Neural progenitor cell (in vitro differentiated cells): ENCODE measurements around the gene ZNF213. TPM values are rescaled to one million over a fixed set of nuclear protein-coding genes. Genes with fewer than 3 reads are reported as not detected.

Experiments
- DNase-seq: peaks from one replicate; pipeline ENCODE4 v3.0.0-alpha.2; 2016; ENCODE audit warnings: low spot score
- H2AFZ ChIP-seq: fragments of 200-600 bp; sonication (generic); replicated peaks from 2 replicates; pipeline ENCODE4 v1.6.1; 2016; ENCODE audit warnings: antibody characterized with exemption
- H3F3A ChIP-seq: fragments of 200-600 bp; sonication (generic); 2 replicates; pipeline ENCODE4 v1.6.1; 2016; ENCODE audit warnings: antibody characterized with exemption, low read depth
- H3K27ac ChIP-seq: fragments of 200-600 bp; sonication (generic); 2 replicates; pipeline ENCODE4 v1.5.1; 2016; ENCODE audit warnings: mild to moderate bottlenecking
- H3K27me3 ChIP-seq: fragments of 200-600 bp; sonication (generic); 2 replicates; pipeline ENCODE4 v1.6.1; 2016; ENCODE audit warnings: mild to moderate bottlenecking, moderate library complexity
- H3K36me3 ChIP-seq: fragments of 200-600 bp; sonication (generic); 2 replicates; pipeline ENCODE4 v1.5.1; 2016
- H3K4me1 ChIP-seq: fragments of 200-600 bp; sonication (generic); 2 replicates; pipeline ENCODE4 v1.6.1; 2016; ENCODE audit warnings: mixed run types
- H3K4me2 ChIP-seq: fragments of 200-600 bp; sonication (generic); 2 replicates; pipeline ENCODE4 v1.6.1; 2016
- H3K4me3 ChIP-seq: fragments of 200-600 bp; sonication (generic); 2 replicates; pipeline ENCODE4 v1.5.1; 2016
- H3K79me2 ChIP-seq: fragments of 200-600 bp; sonication (generic); 2 replicates; pipeline ENCODE4 v1.6.1; 2016; ENCODE audit warnings: low read depth
- H3K9ac ChIP-seq: fragments of 200-600 bp; sonication (generic); 2 replicates; pipeline ENCODE4 v1.6.1; 2016
- H3K9me3 ChIP-seq: fragments of 200-600 bp; sonication (generic); 2 replicates; pipeline ENCODE4 v1.5.1; 2016; ENCODE audit warnings: low read depth
- H4K20me1 ChIP-seq: fragments of 200-600 bp; sonication (generic); 2 replicates; pipeline ENCODE4 v1.6.1; 2016; ENCODE audit warnings: low read depth
- H3K27ac Mint-ChIP-seq: 3 replicates; pipeline ENCODE4 v1.8.0; 2021; ENCODE audit warnings: mixed read lengths
- H3K27me3 Mint-ChIP-seq: 2 replicates; pipeline ENCODE4 v1.8.0; 2022; ENCODE audit warnings: low read depth, mild to moderate bottlenecking, inconsistent platforms, moderate library complexity, mixed read lengths; ENCODE audit not compliant: insufficient read depth
- H3K36me3 Mint-ChIP-seq: 3 replicates; pipeline ENCODE4 v1.8.0; 2021; ENCODE audit warnings: mixed read lengths
- H3K4me1 Mint-ChIP-seq: 3 replicates; pipeline ENCODE4 v1.8.0; 2021; ENCODE audit warnings: mixed read lengths
- H3K4me3 Mint-ChIP-seq: 3 replicates; pipeline ENCODE4 v1.8.0; 2021; ENCODE audit warnings: mild to moderate bottlenecking, moderate library complexity, mixed read lengths
- H3K9me3 Mint-ChIP-seq: 3 replicates; pipeline ENCODE4 v1.8.0; 2020; ENCODE audit warnings: mixed read lengths
- EZH2 ChIP-seq: fragments of 200-600 bp; sonication (generic); IDR thresholded peaks from 2 replicates; pipeline ENCODE4 v1.6.1; 2017; ENCODE audit warnings: antibody characterized with exemption, mild to moderate bottlenecking, moderate library complexity
- EZH2phosphoT487 ChIP-seq: fragments of 200-600 bp; sonication (generic); IDR thresholded peaks from 2 replicates; pipeline ENCODE4 v1.6.1; 2017; ENCODE audit warnings: antibody characterized with exemption
- total RNA-seq: library from RNA; depleted of rRNA; stranded (reverse); fragments of >200 nt; gene quantifications from 2 replicates; pipeline ENCODE4 v1.2.3, GENCODE V29; 2015; ENCODE audit warnings: low replicate concordance
- TF ChIP-seq, protein P1 (sequence below): fragments of 200-600 bp; sonication (generic); IDR thresholded peaks from 2 replicates; pipeline ENCODE4 v1.5.1; 2017; ENCODE audit warnings: antibody characterized with exemption, mild to moderate bottlenecking

Gene ZNF213
- total RNA-seq, 1 donor from 2014 or later: 1.3 TPM

DNA sequence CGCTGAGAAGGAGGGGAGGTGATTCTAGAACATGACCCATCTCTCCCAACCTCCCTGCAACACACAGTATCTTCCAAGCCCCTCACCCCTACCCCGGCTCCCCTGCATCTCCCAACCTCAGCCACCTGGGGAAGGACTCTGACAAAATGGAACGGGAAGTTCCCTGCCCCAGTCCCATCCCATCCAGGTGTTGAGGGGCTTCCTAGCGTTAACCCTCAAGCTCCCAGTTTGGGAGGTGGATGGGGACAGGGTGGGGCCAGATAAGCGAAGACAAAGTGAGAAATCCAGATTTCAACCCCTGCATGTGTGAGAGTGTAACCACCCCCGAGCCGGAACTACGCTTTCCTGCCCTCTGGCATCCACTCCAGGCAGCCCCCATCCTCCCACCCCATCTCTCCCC, 37.6 kb upstream of the ZNF213 start:
- TF ChIP-seq, protein P1, sequence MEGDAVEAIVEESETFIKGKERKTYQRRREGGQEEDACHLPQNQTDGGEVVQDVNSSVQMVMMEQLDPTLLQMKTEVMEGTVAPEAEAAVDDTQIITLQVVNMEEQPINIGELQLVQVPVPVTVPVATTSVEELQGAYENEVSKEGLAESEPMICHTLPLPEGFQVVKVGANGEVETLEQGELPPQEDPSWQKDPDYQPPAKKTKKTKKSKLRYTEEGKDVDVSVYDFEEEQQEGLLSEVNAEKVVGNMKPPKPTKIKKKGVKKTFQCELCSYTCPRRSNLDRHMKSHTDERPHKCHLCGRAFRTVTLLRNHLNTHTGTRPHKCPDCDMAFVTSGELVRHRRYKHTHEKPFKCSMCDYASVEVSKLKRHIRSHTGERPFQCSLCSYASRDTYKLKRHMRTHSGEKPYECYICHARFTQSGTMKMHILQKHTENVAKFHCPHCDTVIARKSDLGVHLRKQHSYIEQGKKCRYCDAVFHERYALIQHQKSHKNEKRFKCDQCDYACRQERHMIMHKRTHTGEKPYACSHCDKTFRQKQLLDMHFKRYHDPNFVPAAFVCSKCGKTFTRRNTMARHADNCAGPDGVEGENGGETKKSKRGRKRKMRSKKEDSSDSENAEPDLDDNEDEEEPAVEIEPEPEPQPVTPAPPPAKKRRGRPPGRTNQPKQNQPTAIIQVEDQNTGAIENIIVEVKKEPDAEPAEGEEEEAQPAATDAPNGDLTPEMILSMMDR: no peak
- TF ChIP-seq EZH2: no peak
- TF ChIP-seq EZH2phosphoT487: no peak
- H3K9ac ChIP-seq: no peak overlapping the region
- H3K9me3 ChIP-seq: no peaks in the 10 kb centered on the region
- H3K27ac ChIP-seq: no peak overlapping the region
- H3F3A ChIP-seq: peaks cover 42% of the 10 kb centered on the region
- H2AFZ ChIP-seq: no peak overlapping the region
- no peak overlapping the region for H3K4me3 ChIP-seq
- Mint-ChIP-seq H3K36me3 (no peaks in the 10 kb centered on the region), H3K27me3 (peaks cover 18% of the 10 kb centered on the region), H3K4me3 (peak overlapping the region; percentile 2), H3K9me3 (no peaks in the 10 kb centered on the region), H3K27ac (no peak overlapping the region), H3K4me1 (peaks cover 44% of the 10 kb centered on the region)
- peaks cover 31% of the 10 kb centered on the region for H3K4me1 ChIP-seq
- no peak for DNase-seq
- peak overlapping the region; percentile 81 for H3K4me2 ChIP-seq
- no peaks in the 10 kb centered on the region for H3K36me3 ChIP-seq
- H3K79me2 ChIP-seq: peaks cover 38% of the 10 kb centered on the region
- H3K27me3 ChIP-seq: peaks cover 6% of the 10 kb centered on the region
- H4K20me1 ChIP-seq: no peaks in the 10 kb centered on the region

DNA sequence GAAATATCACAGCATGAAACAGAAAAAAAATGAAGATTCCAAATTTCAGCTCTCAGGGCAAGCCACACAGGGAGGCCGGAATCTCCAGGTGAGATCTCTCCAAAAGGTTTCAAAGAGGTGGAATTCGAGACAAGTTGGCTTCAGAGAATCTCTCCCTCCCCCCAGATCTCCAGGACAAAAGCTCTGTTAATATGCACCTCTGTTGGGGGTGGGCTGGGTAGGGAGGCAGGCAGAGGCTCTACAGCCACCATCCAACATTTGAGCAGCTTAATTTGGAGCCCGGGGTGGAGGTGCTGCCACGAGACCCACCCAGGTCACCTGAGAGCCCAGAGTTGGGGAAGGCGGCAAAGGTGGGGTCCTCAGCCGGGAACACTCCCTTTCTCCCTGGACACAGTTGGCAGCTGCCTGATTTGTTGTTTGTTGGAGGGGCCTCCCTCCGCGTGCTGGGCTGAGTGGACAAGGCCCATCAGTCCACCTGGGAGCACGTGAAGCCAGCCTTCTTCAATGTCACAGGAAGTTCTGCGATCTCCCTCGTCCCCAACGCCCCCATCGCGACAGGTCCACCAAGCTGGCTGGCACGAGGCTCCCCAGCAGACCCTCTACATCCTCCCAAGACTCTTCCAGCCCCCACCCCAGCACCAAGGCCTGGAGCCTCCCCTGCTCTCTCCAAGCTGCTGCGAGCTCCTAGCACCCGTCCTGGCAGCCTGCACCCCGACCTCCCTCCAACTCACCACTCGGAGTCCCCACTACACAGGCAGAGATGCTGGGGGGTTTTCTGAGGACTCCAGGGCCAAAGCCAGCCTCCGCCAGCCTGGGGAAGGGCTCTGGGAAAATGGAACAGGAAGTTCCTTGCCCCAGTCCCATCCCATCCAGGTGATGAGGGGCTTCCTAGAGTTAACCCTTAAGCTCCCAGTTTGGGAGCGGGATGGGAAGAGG, 36.1 kb upstream of the ZNF213 start, which contains the start of gene ZSCAN10:
Gene ZSCAN10, minus strand, starts transcription at position 836 of the 936 bp plus-strand sequence. CDS start 6,357 bp downstream, outside the sequence.
- Histone ChIP-seq H3K79me2 (peaks cover 37% of the 10 kb centered on the region), H3K27ac (no peak within 1 kb of the TSS), H4K20me1 (no peaks in the 10 kb centered on the region), H3K4me1 (peaks cover 31% of the 10 kb centered on the region), H3K27me3 (peaks cover 6% of the 10 kb centered on the region), H2AFZ (peak within 1 kb of the TSS; percentile 36), H3K4me3 (peak within 1 kb of the TSS; percentile 47), H3K9me3 (no peaks in the 10 kb centered on the region), H3K4me2 (peak within 1 kb of the TSS; percentile 81), H3K36me3 (no peaks in the 10 kb centered on the region), H3K9ac (no peak within 1 kb of the TSS), H3F3A (peaks cover 57% of the 10 kb centered on the region)
- peak within 1 kb of the TSS; percentile 91 for H3K27ac Mint-ChIP-seq
- DNase-seq: peak; percentile 35
- no peaks in the 10 kb centered on the region for H3K9me3 Mint-ChIP-seq
- no peaks in the 10 kb centered on the region for H3K36me3 Mint-ChIP-seq
- H3K4me1 Mint-ChIP-seq: peaks cover 47% of the 10 kb centered on the region
- TF ChIP-seq EZH2 (no peak), EZH2phosphoT487 (no peak)
- TF ChIP-seq, protein P1: no peak
- H3K27me3 Mint-ChIP-seq: peaks cover 20% of the 10 kb centered on the region
- peak within 1 kb of the TSS; percentile 83 for H3K4me3 Mint-ChIP-seq

DNA sequence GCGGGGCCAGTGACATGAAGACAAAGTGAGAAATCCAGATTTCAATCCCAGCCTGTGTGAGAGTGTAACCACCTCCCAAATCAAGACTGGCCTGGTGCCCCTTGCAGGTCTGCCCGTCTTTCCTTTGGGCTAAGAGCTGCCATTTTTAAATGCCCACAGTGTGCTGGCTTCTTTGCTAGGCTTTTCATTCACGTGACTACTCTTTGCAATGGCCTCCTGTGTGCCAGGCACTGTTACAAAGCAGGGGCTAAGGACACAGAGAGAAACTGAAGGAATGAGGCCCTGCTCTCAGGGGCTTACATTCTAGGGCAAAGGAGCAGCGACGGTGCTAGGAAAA, 35.5 kb upstream of the ZNF213 start:
- peaks cover 47% of the 10 kb centered on the region for H3K4me1 Mint-ChIP-seq

More for the DNA sequence above, 35.5 kb upstream of the ZNF213 start:
- peak; percentile 43 for DNase-seq
- Histone ChIP-seq H3K4me3 (peak overlapping the region; percentile 47), H3K79me2 (peaks cover 31% of the 10 kb centered on the region), H3F3A (peaks cover 58% of the 10 kb centered on the region), H3K9ac (no peak overlapping the region), H3K27ac (no peak overlapping the region), H3K4me2 (peak overlapping the region; percentile 81), H2AFZ (peak overlapping the region; percentile 4), H3K9me3 (no peaks in the 10 kb centered on the region), H3K27me3 (peaks cover 6% of the 10 kb centered on the region), H3K4me1 (peaks cover 31% of the 10 kb centered on the region), H3K36me3 (no peaks in the 10 kb centered on the region), H4K20me1 (no peaks in the 10 kb centered on the region)
- no peaks in the 10 kb centered on the region for H3K36me3 Mint-ChIP-seq
- H3K27ac Mint-ChIP-seq: no peak overlapping the region
- H3K27me3 Mint-ChIP-seq: peaks cover 20% of the 10 kb centered on the region
- no peaks in the 10 kb centered on the region for H3K9me3 Mint-ChIP-seq
- H3K4me3 Mint-ChIP-seq: no peak overlapping the region
- TF ChIP-seq EZH2phosphoT487: no peak
- TF ChIP-seq, protein P1: no peak
